Rectal smooth muscle tissue (tissue), 1 donor: Measurements from ENCODE around the gene ARHGAP33.

Source experiments
- H3K27ac ChIP-seq: one replicate; pipeline ENCODE4 v1.7.0; 2013; ENCODE audit warnings: low read depth, low read length, inconsistent platforms
- H3K27me3 ChIP-seq: one replicate; pipeline ENCODE4 v1.7.0; 2013; ENCODE audit warnings: low read length; ENCODE audit not compliant: control insufficient read depth, insufficient read depth
- H3K36me3 ChIP-seq: one replicate; pipeline ENCODE4 v1.7.0; 2013; ENCODE audit warnings: low read length; ENCODE audit not compliant: control insufficient read depth, insufficient read depth
- H3K4me1 ChIP-seq: one replicate; pipeline ENCODE4 v1.7.0; 2013; ENCODE audit warnings: low read length; ENCODE audit not compliant: control insufficient read depth, insufficient read depth
- H3K4me3 ChIP-seq: one replicate; pipeline ENCODE4 v1.7.0; 2013; ENCODE audit warnings: low read length
- H3K9ac ChIP-seq: one replicate; pipeline ENCODE4 v1.7.0; 2013; ENCODE audit warnings: low read length

The ARHGAP33 gene

DNA sequence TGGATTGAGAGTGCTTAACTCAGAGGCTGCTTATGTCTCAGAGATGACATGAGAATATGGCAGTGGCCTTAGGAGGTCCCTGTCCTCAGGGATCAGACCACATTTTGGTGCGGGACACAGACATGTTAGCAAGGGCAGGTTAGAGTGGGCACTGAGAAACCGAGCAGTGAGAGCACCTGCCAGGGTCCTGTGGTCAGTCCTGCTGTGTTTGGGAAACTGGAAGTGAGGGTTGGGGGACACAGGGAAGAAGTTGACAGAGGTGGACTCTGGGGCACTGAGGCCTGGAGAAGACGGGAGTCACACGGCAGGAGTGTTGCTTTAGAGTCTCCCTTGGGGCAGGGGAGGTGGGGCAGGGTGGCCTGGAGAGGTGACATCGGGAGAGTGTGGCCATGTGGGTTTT is 40.5 kb upstream of the ARHGAP33 start:
- Histone ChIP-seq H3K4me1 (no peaks in the 10 kb centered on the region), H3K4me3 (no peak overlapping the region), H3K9ac (no peak overlapping the region), H3K27ac (no peak overlapping the region), H3K36me3 (peaks cover 45% of the 10 kb centered on the region), H3K27me3 (no peaks in the 10 kb centered on the region)

DNA sequence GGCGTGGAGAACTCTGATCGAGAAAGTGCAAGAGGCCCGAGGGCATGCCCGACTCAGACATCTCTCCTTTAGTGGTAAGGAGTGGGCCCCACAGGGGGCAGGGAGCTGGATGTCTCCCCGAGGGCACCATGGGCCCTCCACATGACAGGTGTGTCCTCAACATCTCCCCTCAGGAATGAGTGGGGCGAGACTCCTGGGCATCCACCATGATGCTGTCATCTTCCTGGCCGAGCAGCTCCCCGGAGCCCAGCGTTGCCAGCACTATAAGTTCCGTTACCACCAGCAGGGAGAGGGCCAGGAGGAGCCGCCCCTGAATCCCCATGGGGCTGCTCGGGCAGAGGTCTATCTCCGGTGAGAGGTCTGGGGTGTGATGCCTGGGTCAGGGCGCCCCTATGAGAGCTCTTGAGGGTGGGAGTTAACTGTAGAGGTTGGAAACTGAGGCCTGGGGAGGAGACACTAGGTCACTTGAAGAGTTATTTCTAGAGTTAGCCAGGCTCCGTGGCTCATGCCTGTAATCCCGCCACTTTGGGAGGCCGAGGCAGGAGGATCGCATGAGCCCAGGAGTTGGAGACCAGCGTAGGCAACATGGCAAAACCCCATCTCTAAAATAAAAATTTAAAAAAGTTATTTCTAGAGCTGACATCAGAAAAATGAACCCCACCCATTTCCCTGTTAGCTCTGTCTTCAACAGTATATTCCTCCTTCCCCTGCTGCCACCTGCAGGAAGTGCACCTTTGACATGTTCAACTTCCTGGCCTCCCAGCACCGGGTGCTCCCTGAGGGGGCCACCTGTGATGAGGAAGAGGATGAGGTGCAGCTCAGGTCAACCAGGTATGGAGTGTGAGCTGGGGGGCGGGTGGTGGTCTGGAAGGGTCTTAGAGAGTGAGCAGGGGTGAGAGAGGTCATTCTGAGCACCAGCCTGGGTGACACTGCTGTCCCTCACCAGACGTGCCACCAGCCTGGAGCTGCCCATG is 38.2 kb upstream of the ARHGAP33 start:
- H3K27me3 ChIP-seq: no peaks in the 10 kb centered on the region
- H3K9ac ChIP-seq: no peak overlapping the region
- peaks cover 32% of the 10 kb centered on the region for H3K36me3 ChIP-seq
- H3K27ac ChIP-seq: no peak overlapping the region
- peaks cover 2% of the 10 kb centered on the region for H3K4me1 ChIP-seq
- no peak overlapping the region for H3K4me3 ChIP-seq

GRCh38 chr19:35738021-35738886 is 37.1 kb upstream of the ARHGAP33 start:
- Histone ChIP-seq H3K27ac (no peak overlapping the region), H3K36me3 (peaks cover 32% of the 10 kb centered on the region)

DNA sequence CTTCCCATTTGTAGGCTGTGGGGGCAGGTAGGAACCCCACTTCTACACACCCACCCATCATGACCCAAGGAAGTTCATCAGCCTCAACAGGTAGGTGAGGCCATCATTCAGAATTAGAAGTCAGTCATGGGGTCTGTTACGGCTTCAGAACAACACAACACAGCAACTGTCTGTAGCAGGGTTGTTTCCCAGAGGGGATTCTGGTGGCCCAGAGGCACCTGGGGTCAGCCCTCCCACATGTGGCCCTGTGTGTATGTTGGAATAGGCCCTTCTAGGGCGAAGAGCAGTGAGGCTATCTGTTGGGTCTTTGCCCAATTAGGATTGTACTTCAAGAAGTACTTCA is 36.5 kb upstream of the ARHGAP33 start:
- peaks cover 31% of the 10 kb centered on the region for H3K36me3 ChIP-seq
- H3K9ac ChIP-seq: no peak overlapping the region
- H3K27me3 ChIP-seq: no peaks in the 10 kb centered on the region
- H3K27ac ChIP-seq: no peak overlapping the region
- H3K4me3 ChIP-seq: no peak overlapping the region
- H3K4me1 ChIP-seq: peaks cover 2% of the 10 kb centered on the region

More at GRCh38 chr19:35738021-35738886, 37.1 kb upstream of the ARHGAP33 start:
- peaks cover 2% of the 10 kb centered on the region for H3K4me1 ChIP-seq
- no peak overlapping the region for H3K9ac ChIP-seq
- H3K4me3 ChIP-seq: no peak overlapping the region
- no peaks in the 10 kb centered on the region for H3K27me3 ChIP-seq

GRCh38 chr19:35739275-35740107 is 35.9 kb upstream of the ARHGAP33 start:
- H3K36me3 ChIP-seq: peaks cover 27% of the 10 kb centered on the region

DNA sequence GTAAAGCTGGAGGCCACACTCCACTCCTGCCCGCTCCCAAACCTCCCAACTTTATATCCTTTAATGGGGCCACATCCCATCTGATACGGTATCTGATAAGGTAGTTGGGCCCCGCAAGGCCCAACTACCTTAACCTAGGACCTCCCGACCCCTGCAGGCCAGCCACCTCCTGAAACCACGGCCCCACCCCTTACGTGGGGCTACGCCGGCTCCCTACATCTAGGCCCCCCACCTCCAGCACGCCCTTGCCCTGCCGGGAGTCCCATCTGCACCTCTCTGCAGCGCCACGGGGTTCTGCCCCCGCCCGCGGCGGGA is 35.3 kb upstream of the ARHGAP33 start:
- H3K4me1 ChIP-seq: peaks cover 8% of the 10 kb centered on the region
- H3K9ac ChIP-seq: no peak overlapping the region
- H3K36me3 ChIP-seq: peaks cover 22% of the 10 kb centered on the region
- peak overlapping the region; percentile 67 for H3K4me3 ChIP-seq
- H3K27ac ChIP-seq: peak overlapping the region; percentile 38
- H3K27me3 ChIP-seq: no peaks in the 10 kb centered on the region

More at GRCh38 chr19:35739275-35740107, 35.9 kb upstream of the ARHGAP33 start:
- Histone ChIP-seq H3K9ac (no peak overlapping the region), H3K4me1 (peaks cover 7% of the 10 kb centered on the region), H3K27ac (no peak overlapping the region), H3K27me3 (no peaks in the 10 kb centered on the region), H3K4me3 (peak overlapping the region; percentile 67)

- peak overlapping the region; percentile 77 for H3K4me3 ChIP-seq
- H3K9ac ChIP-seq: no peak overlapping the region
- no peaks in the 10 kb centered on the region for H3K27me3 ChIP-seq
- H3K36me3 ChIP-seq: peaks cover 19% of the 10 kb centered on the region
- H3K4me1 ChIP-seq: peaks cover 8% of the 10 kb centered on the region
- peak overlapping the region; percentile 59 for H3K27ac ChIP-seq
These were observed 34.8 kb upstream of the ARHGAP33 start for GRCh38 chr19:35740423-35741202.

- Histone ChIP-seq H3K9ac (no peak overlapping the region), H3K4me3 (peak overlapping the region; percentile 77), H3K4me1 (peaks cover 11% of the 10 kb centered on the region), H3K27ac (peak overlapping the region; percentile 59), H3K36me3 (peaks cover 19% of the 10 kb centered on the region), H3K27me3 (no peaks in the 10 kb centered on the region)
These were observed 34.2 kb upstream of the ARHGAP33 start for GRCh38 chr19:35741203-35741515.

GRCh38 chr19:35742121-35742724 is 33.1 kb upstream of the ARHGAP33 start, which contains the start of gene IGFLR1:
TSS of gene IGFLR1 (minus strand) at chr19:35742452. CDS start at chr19:35741180, 1,272 bp downstream.
- peak within 1 kb of the TSS; percentile 51 for H3K4me3 ChIP-seq
- no peak within 1 kb of the TSS for H3K27ac ChIP-seq
- H3K27me3 ChIP-seq: no peaks in the 10 kb centered on the region
- peaks cover 11% of the 10 kb centered on the region for H3K4me1 ChIP-seq
- peaks cover 17% of the 10 kb centered on the region for H3K36me3 ChIP-seq
- H3K9ac ChIP-seq: no peak within 1 kb of the TSS

DNA sequence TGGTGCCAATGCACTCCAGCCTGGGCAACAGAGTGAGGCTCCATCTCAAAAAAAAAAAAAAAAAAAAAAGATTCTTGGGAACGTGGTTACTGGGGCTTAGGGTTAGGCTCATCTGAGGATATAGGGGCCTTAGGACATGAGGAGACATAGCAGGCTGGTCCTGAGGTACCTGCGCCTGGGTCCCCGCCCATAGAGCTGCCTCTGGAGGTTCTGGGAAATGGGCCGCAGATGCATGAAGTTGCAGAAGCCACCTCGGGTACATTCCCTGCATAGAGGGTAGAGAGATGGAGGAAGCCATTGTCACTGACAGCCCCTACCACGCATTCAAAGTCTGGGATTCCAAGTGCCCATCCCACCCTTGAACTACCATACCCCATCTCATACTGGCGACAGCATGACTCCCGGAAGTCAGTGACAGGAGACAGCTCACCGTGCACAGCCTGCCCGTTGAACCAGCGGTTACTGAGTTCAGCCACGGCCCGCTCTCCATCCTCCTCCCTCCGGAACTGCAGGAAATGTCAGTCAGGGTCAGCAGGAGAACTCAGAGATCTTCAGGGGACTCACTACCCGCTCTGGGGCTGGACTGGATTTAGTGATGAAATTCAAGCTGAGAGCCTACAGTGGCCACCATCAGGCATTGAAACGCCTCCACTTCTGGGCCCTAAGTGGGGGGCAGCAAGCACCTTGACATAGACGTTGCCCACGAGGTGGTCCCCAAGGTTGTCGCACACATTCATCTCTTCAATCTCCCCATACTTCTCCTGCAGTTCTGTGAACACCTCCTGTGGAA is 31.5 kb upstream of the ARHGAP33 start:
- peak overlapping the region; percentile 14 for H3K9ac ChIP-seq
- H3K27ac ChIP-seq: peak overlapping the region; percentile 100

More for the DNA sequence above, 31.5 kb upstream of the ARHGAP33 start:
- peak overlapping the region; percentile 86 for H3K4me3 ChIP-seq
- peaks cover 2% of the 10 kb centered on the region for H3K36me3 ChIP-seq
- H3K4me1 ChIP-seq: peaks cover 11% of the 10 kb centered on the region
- no peaks in the 10 kb centered on the region for H3K27me3 ChIP-seq
